NT2/D1 (cell line): ENCODE measurements around the gene ABAT.
"Not testable (repeated sequence)": the region's sequence is repeated elsewhere in the genome, so short reads cannot be mapped to it uniquely, and the experiment has no call there.

Source experiments
- DNase-seq: peaks from one replicate; pipeline ENCODE4 v3.0.0-alpha.2; 2011; ENCODE audit warnings: low read depth, low spot score
- H3K27me3 ChIP-seq: 2 replicates; pipeline ENCODE4 v1.6.0; 2011; ENCODE audit warnings: mild to moderate bottlenecking; ENCODE audit not compliant: insufficient read length, insufficient read depth
- H3K36me3 ChIP-seq: 2 replicates; pipeline ENCODE4 v1.6.1; 2011; ENCODE audit warnings: mild to moderate bottlenecking, low read length, mixed read lengths; ENCODE audit not compliant: insufficient read depth, insufficient read length
- H3K4me1 ChIP-seq: 2 replicates; pipeline ENCODE4 v1.5.1; 2011; ENCODE audit not compliant: insufficient read depth, insufficient read length
- H3K4me3 ChIP-seq: 2 replicates; pipeline ENCODE4 v1.5.1; 2011; ENCODE audit warnings: low read depth; ENCODE audit not compliant: insufficient read length
- H3K9ac ChIP-seq: 2 replicates; pipeline ENCODE4 v1.6.0; 2011; ENCODE audit warnings: low read depth; ENCODE audit not compliant: insufficient read length
- H3K9me3 ChIP-seq: 2 replicates; pipeline ENCODE4 v1.5.1; 2011; ENCODE audit warnings: mild to moderate bottlenecking, low read length; ENCODE audit not compliant: insufficient read depth
- SUZ12 ChIP-seq: IDR thresholded peaks from 2 replicates; pipeline ENCODE4 v1.6.1; 2011; ENCODE audit not compliant: insufficient read length, insufficient read depth; ENCODE audit errors: extremely low read depth
- YY1 ChIP-seq: IDR thresholded peaks from 2 replicates; pipeline ENCODE4 v1.6.1; 2011; ENCODE audit not compliant: insufficient read length, insufficient read depth
- ZNF274 ChIP-seq: IDR thresholded peaks from 2 replicates; pipeline ENCODE4 v1.6.1; 2011; ENCODE audit warnings: mild to moderate bottlenecking, low read depth, low read length

Gene ABAT

DNA sequence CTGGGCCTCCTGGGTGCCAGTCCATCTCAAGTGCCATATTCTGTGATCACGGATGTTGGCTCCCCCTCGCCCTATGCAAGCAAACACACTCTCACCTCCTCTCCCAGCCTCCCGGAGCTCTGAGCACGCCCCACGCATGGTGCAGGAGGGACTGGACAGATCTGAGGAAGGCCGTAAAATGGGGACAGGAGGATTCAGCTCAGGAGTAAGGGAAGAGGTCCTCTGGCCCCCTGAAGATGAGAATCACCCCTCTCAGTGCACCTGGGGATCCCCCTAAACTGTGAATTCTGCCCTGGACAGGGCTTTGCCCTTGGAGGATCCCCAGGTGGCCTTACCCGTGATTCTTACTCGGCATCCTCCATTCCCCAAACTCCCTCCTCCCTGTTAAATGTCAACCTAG lies 107.4 kb downstream of the ABAT start:
- H3K4me3 ChIP-seq: no peak overlapping the region
- TF ChIP-seq SUZ12 (no peak), ZNF274 (no peak), YY1 (no peak)
- H3K36me3 ChIP-seq: no peaks in the 10 kb centered on the region
- H3K27me3 ChIP-seq: no peaks in the 10 kb centered on the region
- no peak for DNase-seq
- H3K9me3 ChIP-seq: no peaks in the 10 kb centered on the region
- H3K9ac ChIP-seq: no peak overlapping the region
- H3K4me1 ChIP-seq: no peaks in the 10 kb centered on the region

DNA sequence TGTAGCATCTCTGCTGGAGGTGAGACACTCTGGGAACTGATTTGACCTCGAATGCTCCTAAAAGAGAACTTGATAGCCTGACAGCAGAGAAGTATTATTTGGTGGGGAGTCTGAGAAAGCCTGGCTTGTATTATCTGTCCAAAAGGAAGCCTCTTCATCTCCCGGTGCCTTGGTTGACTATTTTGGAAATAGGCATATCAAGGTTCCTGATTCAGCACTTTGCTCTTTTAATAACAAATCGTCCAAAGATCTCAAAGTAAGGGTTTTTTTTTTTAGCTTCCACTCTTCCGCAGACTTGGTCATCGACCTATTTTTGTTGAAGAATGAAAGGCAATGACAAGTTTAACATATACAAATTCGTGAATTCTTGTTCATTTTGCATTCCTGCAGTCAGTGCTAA lies 108.3 kb downstream of the ABAT start:
- H3K9ac ChIP-seq: no peak overlapping the region
- no peaks in the 10 kb centered on the region for H3K9me3 ChIP-seq
- DNase-seq: no peak
- no peaks in the 10 kb centered on the region for H3K27me3 ChIP-seq
- no peaks in the 10 kb centered on the region for H3K4me1 ChIP-seq
- H3K4me3 ChIP-seq: no peak overlapping the region
- TF ChIP-seq YY1: no peak
- TF ChIP-seq ZNF274: no peak
- TF ChIP-seq SUZ12: no peak
- H3K36me3 ChIP-seq: no peaks in the 10 kb centered on the region

DNA sequence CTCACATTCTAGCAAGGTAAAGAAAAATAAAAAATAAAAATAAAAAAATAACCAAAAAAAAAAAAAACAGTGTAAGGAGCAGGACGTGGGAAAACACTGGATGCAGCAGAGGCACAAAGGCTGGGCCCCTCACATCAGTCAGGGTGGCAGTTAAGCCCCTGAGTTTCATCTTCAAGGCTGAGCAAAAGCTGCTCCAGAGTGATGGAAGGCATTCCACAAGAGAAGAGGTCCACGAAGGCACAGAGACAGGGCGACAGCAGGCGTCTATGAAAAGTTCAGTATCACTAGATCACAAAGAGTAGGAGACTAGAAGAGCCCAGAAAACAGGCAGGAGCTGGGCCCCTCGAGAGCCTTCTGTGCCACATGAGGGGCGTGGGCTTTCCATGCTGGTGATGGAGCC lies 111.0 kb downstream of the ABAT start:
- Histone ChIP-seq H3K4me1 (no peaks in the 10 kb centered on the region), H3K9ac (no peak overlapping the region), H3K36me3 (no peaks in the 10 kb centered on the region), H3K4me3 (no peak overlapping the region), H3K27me3 (no peaks in the 10 kb centered on the region), H3K9me3 (no peaks in the 10 kb centered on the region)
- DNase-seq: no peak
- no peak for TF ChIP-seq SUZ12
- TF ChIP-seq ZNF274: no peak
- TF ChIP-seq YY1: no peak

DNA sequence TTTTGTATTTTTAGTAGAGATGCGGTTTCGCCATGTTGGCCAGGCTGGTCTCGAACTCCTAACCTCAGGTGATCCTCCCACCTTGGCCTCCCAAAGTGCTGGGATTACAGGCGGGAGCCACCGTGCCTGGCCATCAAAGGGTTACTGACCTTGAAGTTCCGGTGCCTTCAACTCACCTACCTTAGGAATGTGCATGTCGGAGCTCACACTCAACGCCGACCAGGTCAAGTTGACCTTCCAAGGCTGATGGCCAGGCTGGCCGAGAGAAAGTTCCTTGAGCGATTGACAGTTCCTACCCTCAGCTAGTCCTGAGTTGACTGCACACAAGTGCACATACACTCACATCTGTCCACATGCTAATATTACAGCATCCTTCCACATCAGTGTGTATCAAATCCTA lies 111.9 kb downstream of the ABAT start:
- DNase-seq, H3K4me3 ChIP-seq, H3K9me3 ChIP-seq, H3K36me3 ChIP-seq, H3K9ac ChIP-seq, H3K4me1 ChIP-seq, H3K27me3 ChIP-seq: not testable (repeated sequence)

DNA sequence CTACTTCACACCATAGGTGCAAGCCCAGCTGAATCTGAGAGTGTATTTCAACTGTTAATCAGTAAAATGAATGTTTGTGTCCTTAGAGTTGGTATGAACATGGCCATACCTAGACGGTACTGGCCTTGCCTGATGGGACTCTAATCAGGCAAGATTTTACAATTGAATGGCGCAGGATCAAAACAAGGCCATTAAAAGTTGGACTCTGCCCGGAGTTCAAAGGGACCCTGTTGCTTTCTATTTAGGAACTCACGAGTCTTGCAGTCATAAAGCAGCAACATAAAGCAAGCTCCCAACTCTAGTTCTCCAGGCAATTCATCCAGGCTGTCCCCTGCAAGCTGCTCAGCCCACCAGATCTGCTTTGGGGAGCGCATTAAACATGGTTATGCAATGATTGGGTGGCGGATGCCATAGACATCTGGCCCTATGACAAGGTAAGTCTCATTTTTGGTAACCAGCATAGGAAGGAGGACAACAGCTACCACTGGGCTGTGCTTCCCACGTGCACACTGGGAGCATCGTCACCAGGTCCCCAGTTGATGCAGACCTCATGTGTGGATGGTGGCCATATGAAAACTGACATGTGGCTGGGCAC lies 114.3 kb downstream of the ABAT start:
- H3K27me3 ChIP-seq: no peaks in the 10 kb centered on the region
- H3K9ac ChIP-seq: no peak overlapping the region
- TF ChIP-seq YY1: no peak
- TF ChIP-seq SUZ12: no peak
- TF ChIP-seq ZNF274: no peak
- no peaks in the 10 kb centered on the region for H3K9me3 ChIP-seq
- no peak for DNase-seq
- peaks cover 3% of the 10 kb centered on the region for H3K36me3 ChIP-seq
- no peak overlapping the region for H3K4me3 ChIP-seq
- no peaks in the 10 kb centered on the region for H3K4me1 ChIP-seq

DNA sequence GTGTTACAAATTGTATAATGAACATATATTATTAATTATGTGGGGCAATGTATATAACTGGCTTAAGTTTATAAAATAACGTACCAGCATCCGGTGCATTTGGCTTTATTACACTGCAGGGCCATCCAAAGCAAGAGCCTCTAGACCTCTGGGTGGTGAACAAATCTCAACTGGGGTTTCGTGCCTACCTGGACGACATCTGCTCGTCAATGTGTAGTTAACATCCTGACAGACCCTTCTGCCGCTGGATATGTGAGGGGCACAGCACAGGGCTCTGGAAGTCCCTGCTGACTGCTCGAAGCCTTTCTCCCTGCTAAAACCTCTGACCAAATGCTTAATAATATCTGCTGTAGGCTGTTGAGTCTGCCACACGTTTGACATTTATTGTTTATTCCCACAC lies 120.7 kb downstream of the ABAT start:
- H3K9ac ChIP-seq: no peak overlapping the region
- DNase-seq: no peak
- H3K4me1 ChIP-seq: peaks cover 5% of the 10 kb centered on the region

DNA sequence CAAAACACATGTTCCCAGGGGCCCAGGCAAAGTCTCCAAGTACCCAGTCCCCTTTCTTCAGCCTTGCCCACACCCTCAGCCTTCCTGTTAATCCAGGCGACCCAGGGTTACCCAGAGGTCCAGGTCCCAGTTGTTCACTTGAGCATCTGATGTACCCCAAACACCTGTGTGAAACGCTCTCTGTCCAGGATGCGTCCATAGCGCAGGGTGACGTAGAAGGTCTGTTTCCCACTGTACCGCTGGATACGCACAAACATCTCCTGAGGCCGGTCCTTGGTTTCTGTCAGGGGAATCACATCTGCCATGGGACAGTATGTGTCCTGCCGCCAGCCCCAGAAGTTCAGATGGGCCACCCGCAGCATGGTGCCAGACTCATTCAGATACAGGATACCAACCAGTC lies 121.4 kb downstream of the ABAT start:
- H3K4me3 ChIP-seq: no peak overlapping the region
- H3K36me3 ChIP-seq: peaks cover 45% of the 10 kb centered on the region
- TF ChIP-seq ZNF274 (no peak), YY1 (no peak), SUZ12 (no peak)
- H3K9me3 ChIP-seq: no peaks in the 10 kb centered on the region
- no peaks in the 10 kb centered on the region for H3K27me3 ChIP-seq
- peaks cover 5% of the 10 kb centered on the region for H3K4me1 ChIP-seq
- peak overlapping the region; percentile 97 for H3K9ac ChIP-seq
- no peak for DNase-seq

More for the DNA sequence above, 120.7 kb downstream of the ABAT start:
- no peak for TF ChIP-seq YY1
- TF ChIP-seq ZNF274: no peak
- no peak for TF ChIP-seq SUZ12
- no peaks in the 10 kb centered on the region for H3K27me3 ChIP-seq
- peaks cover 39% of the 10 kb centered on the region for H3K36me3 ChIP-seq
- no peaks in the 10 kb centered on the region for H3K9me3 ChIP-seq
- H3K4me3 ChIP-seq: no peak overlapping the region
